AG04449 (cell line): ENCODE measurements around the gene PAPOLB.
A peak's percentile ranks its signal among the peaks of the same experiment; 100 is the strongest.

ENCODE experiments used
- CTCF ChIA-PET: fragments of 350-600 bp; formaldehyde crosslinking; extraction: SDS; loops from one replicate; lab custom pipeline; 2021; ENCODE audit warnings: antibody characterized with exemption; lab: Yijun Ruan, JAX
- POLR2A ChIA-PET: fragments of 400-600, 350-600 bp; formaldehyde crosslinking; extraction: SDS; loops from one replicate; lab custom pipeline; 2020; ENCODE audit warnings: antibody characterized with exemption, inconsistent platforms; lab: Yijun Ruan, JAX
- DNase-seq: peaks from one replicate; pipeline ENCODE4 v3.0.0-alpha.2; 2010; ENCODE audit warnings: low read depth, low spot score
- H3K4me3 ChIP-seq: 2 replicates; pipeline ENCODE4 v1.5.1; 2011; ENCODE audit warnings: low read depth, mild to moderate bottlenecking, control low read depth, low read length
- CTCF ChIP-seq: IDR thresholded peaks from one replicate; pipeline ENCODE4 v1.5.1; 2011; ENCODE audit warnings: mild to moderate bottlenecking, moderate library complexity, low read length, control low read depth, inconsistent platforms; ENCODE audit not compliant: insufficient read depth; ENCODE audit errors: missing control alignments

PAPOLB gene

GRCh38 chr7:4832711-4833110, 29.1 kb downstream of the PAPOLB start:
- TF ChIP-seq CTCF = no peak
- DNase-seq = no peak
- POLR2A ChIA-PET = no interaction called here
- CTCF ChIA-PET = interaction anchor here (0.9 kb wide), 1 partner anchor 141 kb away, joined by 3 read pairs; no protein-coding TSS in a partner anchor
- no peak overlapping the region for H3K4me3 ChIP-seq

DNA sequence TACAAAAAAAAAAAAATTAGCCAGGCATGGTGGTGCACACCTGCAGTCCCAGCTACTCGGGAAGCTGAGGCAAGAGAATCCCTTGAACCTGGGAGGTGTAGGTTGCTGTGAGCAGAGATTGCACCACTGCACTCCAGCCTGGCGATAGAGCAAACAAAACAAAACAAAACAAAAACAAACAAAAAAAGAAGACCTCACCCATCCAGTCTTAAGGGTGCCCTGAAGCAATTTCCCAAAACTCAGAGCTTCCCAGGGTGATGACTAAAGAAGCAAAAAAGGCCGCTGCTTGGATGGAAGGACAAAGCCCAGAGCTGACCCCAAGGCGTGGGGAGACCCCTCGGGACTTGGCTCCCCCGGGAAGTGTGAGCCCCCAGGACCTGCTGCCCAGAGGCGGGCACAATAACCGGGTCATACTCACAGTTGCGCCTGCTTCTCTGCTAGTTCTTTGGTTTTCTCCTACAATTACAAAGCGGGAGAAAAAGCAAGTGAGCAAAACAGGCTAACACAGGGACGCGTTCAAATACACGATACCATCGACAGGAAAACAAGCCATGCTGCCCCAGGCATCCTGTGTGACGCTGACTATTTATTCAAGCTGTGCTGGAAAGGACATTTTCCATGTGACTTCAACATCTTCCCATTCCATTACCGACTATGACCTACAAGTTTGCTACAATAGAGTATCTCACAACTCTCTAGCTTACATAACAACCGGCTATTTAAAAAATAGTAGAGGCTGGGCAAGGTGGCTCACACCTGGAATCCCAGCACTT, 29.9 kb downstream of the PAPOLB start:
- no peak for DNase-seq
- CTCF ChIA-PET = interaction anchor here (0.6 to 2.7 kb wide), 6 partner anchors 18 to 399 kb away, joined by 3 to 24 read pairs (median 3); partner anchors contain the start of gene RADIL
- no peak for TF ChIP-seq CTCF
- no peak overlapping the region for H3K4me3 ChIP-seq
- POLR2A ChIA-PET = no interaction called here

DNA sequence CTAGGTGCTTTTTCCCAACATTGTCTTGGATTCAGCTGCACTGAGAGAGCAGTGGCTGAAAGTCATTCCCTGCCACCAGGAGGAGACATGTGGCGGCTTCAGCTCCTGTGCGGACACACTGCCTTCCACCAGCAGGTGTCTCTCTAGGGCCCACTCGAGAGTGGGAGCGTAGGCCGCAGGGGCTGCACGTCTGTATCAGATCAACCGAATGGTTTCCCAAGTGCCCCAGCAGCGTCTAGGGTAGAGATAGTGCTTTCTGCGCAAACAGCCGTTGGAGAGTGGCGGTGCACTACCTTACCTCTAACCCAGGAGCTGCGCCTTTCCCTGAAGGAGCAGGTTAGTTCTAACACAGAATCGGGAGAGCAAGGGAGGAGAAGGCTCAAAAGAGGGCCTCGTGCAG, 31.7 kb downstream of the PAPOLB start:
- TF ChIP-seq CTCF = peak; percentile 87
- CTCF ChIA-PET = interaction anchor here (0.7 to 2.7 kb wide), 13 partner anchors 9 to 344 kb away, joined by 3 to 24 read pairs (median 4); partner anchors contain the start of gene RADIL
- DNase-seq = no peak
- POLR2A ChIA-PET = interaction anchor here (1.0 kb wide), 1 partner anchor 254 kb away, joined by 4 read pairs; no protein-coding TSS in a partner anchor
- no peak overlapping the region for H3K4me3 ChIP-seq

DNA sequence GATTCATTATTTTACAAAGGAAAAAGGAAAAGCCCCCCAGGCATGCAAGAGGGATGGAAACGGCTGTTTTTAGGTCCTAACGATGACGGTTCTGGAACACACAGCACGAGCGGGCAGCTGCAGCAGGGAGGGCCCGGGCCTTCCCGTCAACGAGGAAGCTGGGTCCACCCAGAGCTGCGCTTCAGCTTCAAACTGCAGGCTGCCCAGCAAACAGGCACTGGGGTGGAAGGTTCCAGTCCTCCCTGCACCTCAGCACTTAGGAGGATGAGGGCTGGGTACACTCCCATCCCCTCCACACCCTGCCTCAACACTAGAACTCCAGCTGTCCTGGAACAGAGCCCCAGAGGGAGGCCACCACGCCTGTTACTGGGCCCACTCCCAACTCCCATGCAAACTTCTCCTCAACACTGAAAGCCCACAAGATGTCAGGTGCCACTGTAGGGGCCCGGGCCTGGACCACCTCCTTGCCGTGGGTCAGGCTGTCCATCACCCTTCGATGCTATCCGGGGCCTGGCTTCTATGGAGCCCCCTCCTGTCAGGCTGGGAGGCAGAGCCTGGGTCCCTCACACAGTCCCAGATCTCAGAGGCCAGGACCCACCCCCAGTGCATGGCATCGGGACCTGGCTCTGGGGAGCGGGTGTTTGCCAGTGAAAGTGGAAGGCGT, 33.0 kb downstream of the PAPOLB start:
- CTCF ChIA-PET = interaction anchor here (0.9 to 2.7 kb wide), 6 partner anchors 9 to 258 kb away, joined by 3 to 24 read pairs (median 4); no protein-coding TSS in a partner anchor
- POLR2A ChIA-PET = interaction anchor here (1.0 kb wide), 1 partner anchor 256 kb away, joined by 4 read pairs; no protein-coding TSS in a partner anchor
- no peak overlapping the region for H3K4me3 ChIP-seq
- DNase-seq = no peak
- TF ChIP-seq CTCF = no peak

DNA sequence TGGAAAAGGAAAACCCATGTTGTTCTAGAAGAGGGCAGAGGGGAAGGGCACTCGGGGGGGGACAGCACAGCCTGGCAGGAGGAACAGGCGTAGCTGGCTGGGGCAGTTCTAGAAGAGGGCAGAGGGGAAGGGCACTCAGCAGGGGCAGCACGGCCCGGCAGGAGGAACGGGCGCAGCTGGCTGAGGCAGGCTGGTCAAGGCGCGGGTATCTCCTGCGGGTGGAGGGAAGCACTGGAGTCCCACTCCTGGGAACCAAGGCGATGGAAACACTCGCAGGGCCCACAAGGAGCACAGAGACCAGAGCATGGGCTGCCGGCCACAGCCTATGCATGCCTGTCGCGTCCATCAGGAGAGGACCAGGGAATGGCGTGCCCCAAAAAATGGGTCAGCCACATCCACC, 36.7 kb downstream of the PAPOLB start:
- no peak for TF ChIP-seq CTCF
- no peak for DNase-seq
- POLR2A ChIA-PET = no interaction called here
- no peak overlapping the region for H3K4me3 ChIP-seq
- CTCF ChIA-PET = interaction anchor here (0.6 kb wide), 1 partner anchor 59 kb away, joined by 3 read pairs; no protein-coding TSS in a partner anchor
